B cell (primary cell): ENCODE measurements around the gene ARHGEF10L.

Experiments used
- EZH2 ChIP-seq: IDR thresholded peaks from 2 replicates; pipeline ENCODE4 v1.6.1; 2012; ENCODE audit warnings: borderline replicate concordance, low read depth, mild to moderate bottlenecking, moderate library complexity, low read length; ENCODE audit not compliant: insufficient read depth, poor library complexity, severe bottlenecking
- TF ChIP-seq, protein P1 (sequence below): fragments of 200-600 bp; IDR thresholded peaks from one replicate; pipeline ENCODE4 v1.8.0; 2022; ENCODE audit warnings: antibody characterized with exemption, mild to moderate bottlenecking

DNA sequence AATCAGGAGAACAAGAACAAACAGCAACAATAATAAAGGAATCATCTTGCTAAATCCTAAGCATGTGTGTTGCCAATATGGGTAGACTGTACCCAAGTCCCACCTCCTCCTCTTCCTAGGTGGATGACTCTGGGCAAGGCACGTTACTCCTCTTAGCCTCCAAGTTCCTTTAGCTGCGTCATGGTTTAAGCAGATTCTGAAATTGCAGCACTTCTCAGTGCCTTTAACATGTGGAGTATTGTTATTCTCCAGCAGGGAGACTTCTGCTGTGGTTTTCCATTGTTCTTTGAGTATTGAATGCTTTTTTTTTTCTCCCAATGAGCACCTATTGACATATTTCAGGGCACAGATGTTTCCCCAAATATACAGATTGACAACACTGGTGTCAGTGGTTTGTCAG lies 15.5 kb downstream of the ARHGEF10L start:
- TF ChIP-seq EZH2 = no peak
- TF ChIP-seq, protein P1, sequence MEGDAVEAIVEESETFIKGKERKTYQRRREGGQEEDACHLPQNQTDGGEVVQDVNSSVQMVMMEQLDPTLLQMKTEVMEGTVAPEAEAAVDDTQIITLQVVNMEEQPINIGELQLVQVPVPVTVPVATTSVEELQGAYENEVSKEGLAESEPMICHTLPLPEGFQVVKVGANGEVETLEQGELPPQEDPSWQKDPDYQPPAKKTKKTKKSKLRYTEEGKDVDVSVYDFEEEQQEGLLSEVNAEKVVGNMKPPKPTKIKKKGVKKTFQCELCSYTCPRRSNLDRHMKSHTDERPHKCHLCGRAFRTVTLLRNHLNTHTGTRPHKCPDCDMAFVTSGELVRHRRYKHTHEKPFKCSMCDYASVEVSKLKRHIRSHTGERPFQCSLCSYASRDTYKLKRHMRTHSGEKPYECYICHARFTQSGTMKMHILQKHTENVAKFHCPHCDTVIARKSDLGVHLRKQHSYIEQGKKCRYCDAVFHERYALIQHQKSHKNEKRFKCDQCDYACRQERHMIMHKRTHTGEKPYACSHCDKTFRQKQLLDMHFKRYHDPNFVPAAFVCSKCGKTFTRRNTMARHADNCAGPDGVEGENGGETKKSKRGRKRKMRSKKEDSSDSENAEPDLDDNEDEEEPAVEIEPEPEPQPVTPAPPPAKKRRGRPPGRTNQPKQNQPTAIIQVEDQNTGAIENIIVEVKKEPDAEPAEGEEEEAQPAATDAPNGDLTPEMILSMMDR = no peak
